Measurements from ENCODE around the gene UFD1. TPM values are rescaled to one million over a fixed set of nuclear protein-coding genes. Genes with fewer than 3 reads are reported as not detected.
A peak's percentile ranks its signal among the peaks of the same experiment; 100 is the strongest.

The UFD1 gene
- total and polyA plus RNA-seq, 2 donors (not counting 1 experiment from before 2014, with no cell fraction given) = 43.5 to 70.1 TPM

DNA sequence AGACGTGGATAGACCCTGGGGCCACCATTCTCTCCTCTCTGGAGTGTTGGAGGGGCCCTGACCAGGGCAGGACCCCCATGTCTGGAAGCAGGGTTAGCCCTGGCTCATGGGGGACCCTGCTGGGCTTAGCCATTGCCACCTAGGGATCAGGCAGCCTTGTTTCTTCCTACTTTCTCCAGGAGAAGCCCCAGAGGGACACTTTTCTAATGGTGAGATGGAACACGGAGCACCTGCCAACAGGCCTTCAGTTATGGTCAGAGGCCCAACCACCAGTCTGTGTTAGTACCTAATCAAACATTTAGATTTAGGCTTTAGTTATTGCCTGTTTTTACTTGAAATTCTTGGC, 29.6 kb downstream of the UFD1 start:
- Histone ChIP-seq H3K79me2 (ENCODE audit: control insufficient read depth, insufficient read depth, low read length) (peaks cover 50% of the 10 kb centered on the region), H2AFZ (ENCODE audit: insufficient read depth, low read depth, low read length, poor library complexity, severe bottlenecking) (no peak overlapping the region), H3K4me1 (ENCODE audit: control insufficient read depth in 2 of 2, insufficient read depth in 2 of 2, low read length in 2 of 2) (peaks cover 16 to 27% of the 10 kb centered on the region in 2 donors), H3K4me3 (ENCODE audit: control extremely low read depth in 1 of 5, extremely low read depth in 1 of 5, insufficient read depth in 1 of 5, low read depth in 2 of 5, low read length in 4 of 5) (no peak overlapping the region), H3K9ac (ENCODE audit: low read length) (no peak overlapping the region), H3K36me3 (replicated peaks in 1 of 2; ENCODE audit: control extremely low read depth in 1 of 2, control insufficient read depth in 1 of 2, extremely low read depth in 1 of 2, insufficient read depth in 2 of 2, low read length in 1 of 2) (peaks cover 0 to 44% of the 10 kb centered on the region in 2 experiments), H3K4me2 (replicated peaks; ENCODE audit: low read depth, low read length, poor library complexity, severe bottlenecking) (no peak overlapping the region), H4K20me1 (ENCODE audit: control insufficient read depth, insufficient read depth, low read length, poor library complexity, severe bottlenecking) (peaks cover 3% of the 10 kb centered on the region), H3K27me3 (replicated peaks in 1 of 4; ENCODE audit: control extremely low read depth in 1 of 4, control insufficient read depth in 3 of 4, insufficient read depth in 4 of 4, low read length in 3 of 4) (no peaks in the 10 kb centered on the region), H3K9me3 (ENCODE audit: control extremely low read depth in 1 of 3, control insufficient read depth in 2 of 3, insufficient read depth in 1 of 3, low read length in 2 of 3) (no peaks in the 10 kb centered on the region), H3K27ac (ENCODE audit: low read length in 2 of 2) (no peak overlapping the region)
- peaks cover 34% of the 10 kb centered on the region for H3K4me1 Mint-ChIP-seq
- 80% methylated on average over 1 of the region's 2 CpGs for WGBS (ENCODE audit: insufficient coverage)
- H3K27me3 Mint-ChIP-seq = no peaks in the 10 kb centered on the region
- no peak overlapping the region for H3K27ac Mint-ChIP-seq
- ChIA-PET CTCF (no interaction called here), POLR2A (no interaction called here)
- TF ChIP-seq, protein P1, sequence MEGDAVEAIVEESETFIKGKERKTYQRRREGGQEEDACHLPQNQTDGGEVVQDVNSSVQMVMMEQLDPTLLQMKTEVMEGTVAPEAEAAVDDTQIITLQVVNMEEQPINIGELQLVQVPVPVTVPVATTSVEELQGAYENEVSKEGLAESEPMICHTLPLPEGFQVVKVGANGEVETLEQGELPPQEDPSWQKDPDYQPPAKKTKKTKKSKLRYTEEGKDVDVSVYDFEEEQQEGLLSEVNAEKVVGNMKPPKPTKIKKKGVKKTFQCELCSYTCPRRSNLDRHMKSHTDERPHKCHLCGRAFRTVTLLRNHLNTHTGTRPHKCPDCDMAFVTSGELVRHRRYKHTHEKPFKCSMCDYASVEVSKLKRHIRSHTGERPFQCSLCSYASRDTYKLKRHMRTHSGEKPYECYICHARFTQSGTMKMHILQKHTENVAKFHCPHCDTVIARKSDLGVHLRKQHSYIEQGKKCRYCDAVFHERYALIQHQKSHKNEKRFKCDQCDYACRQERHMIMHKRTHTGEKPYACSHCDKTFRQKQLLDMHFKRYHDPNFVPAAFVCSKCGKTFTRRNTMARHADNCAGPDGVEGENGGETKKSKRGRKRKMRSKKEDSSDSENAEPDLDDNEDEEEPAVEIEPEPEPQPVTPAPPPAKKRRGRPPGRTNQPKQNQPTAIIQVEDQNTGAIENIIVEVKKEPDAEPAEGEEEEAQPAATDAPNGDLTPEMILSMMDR (IDR thresholded peaks at IDR 0.05) = no peak
- no peak for TF ChIP-seq EZH2 (IDR thresholded peaks at IDR 0.05; ENCODE audit: borderline replicate concordance, insufficient read depth, low read depth, low read length, poor library complexity, severe bottlenecking)
- DNase-seq = no peak
- intact Hi-C loops (cut with micrococcal nuclease) = loop anchor here (5.0 kb wide), 2 partner anchors 183 to 327 kb away; partner anchors contain the start of gene DGCR2
- no peaks in the 10 kb centered on the region for H3K9me3 Mint-ChIP-seq (ENCODE audit: insufficient read depth)
- H3K4me3 Mint-ChIP-seq = no peak overlapping the region
- ATAC-seq (ENCODE audit: low read depth) = no peak

DNA sequence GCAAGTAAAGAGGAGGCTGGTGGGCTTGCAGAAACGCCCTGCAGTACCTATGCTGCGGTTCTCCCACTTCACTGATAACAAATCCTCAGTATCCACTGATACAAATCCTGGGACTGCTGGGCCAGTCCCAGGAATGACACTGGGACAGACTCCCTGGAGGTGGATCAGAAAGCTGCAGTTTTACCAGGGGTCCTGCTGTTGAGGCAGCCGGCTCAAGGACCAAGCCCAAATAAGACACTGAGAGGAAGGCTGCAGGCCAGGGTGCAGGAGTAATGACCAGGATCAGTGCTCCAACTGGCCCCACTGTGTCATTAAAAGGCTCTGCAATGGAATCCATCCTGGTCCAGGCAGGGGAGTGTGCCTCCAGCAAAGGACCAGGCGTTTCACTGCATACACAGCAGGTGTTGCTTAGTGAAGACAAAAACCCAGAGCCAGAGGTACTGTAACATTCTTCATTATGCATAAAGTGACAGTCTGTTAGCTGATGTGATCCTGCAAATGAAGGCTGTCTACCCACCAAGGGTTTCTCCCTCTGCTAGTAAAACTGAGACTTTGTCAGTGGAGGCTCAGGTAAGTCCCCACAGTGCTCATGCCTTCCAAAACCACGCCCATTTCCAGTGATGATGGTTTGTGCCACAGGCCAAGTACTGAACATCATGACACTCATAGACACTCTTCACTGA, 30.1 kb downstream of the UFD1 start:
- H3K4me1 ChIP-seq (ENCODE audit: control insufficient read depth in 2 of 2, insufficient read depth in 2 of 2, low read length in 2 of 2) = peaks cover 16 to 27% of the 10 kb centered on the region in 2 donors
- ChIA-PET CTCF (interaction anchor here (1.5 kb wide), 1 partner anchor 304 kb away, joined by 5 read pairs; the partner anchor contains the start of gene ESS2), POLR2A (no interaction called here)
- H3K9me3 Mint-ChIP-seq (ENCODE audit: insufficient read depth) = no peaks in the 10 kb centered on the region
- peaks cover 35% of the 10 kb centered on the region for H3K4me1 Mint-ChIP-seq
- H2AFZ ChIP-seq (ENCODE audit: insufficient read depth, low read depth, low read length, poor library complexity, severe bottlenecking) = no peak overlapping the region
- peak overlapping the region; percentile 31 for H3K4me3 Mint-ChIP-seq
- TF ChIP-seq EZH2 (IDR thresholded peaks at IDR 0.05; ENCODE audit: borderline replicate concordance, insufficient read depth, low read depth, low read length, poor library complexity, severe bottlenecking) = no peak
- TF ChIP-seq, protein P1 (IDR thresholded peaks at IDR 0.05) = no peak
- peaks cover 0 to 44% of the 10 kb centered on the region in 2 experiments for H3K36me3 ChIP-seq (replicated peaks in 1 of 2; ENCODE audit: control extremely low read depth in 1 of 2, control insufficient read depth in 1 of 2, extremely low read depth in 1 of 2, insufficient read depth in 2 of 2, low read length in 1 of 2)
- no peaks in the 10 kb centered on the region for H3K9me3 ChIP-seq (ENCODE audit: control extremely low read depth in 1 of 3, control insufficient read depth in 2 of 3, insufficient read depth in 1 of 3, low read length in 2 of 3)
- 95% methylated on average over 5 of the region's 5 CpGs for WGBS (ENCODE audit: insufficient coverage)
- H4K20me1 ChIP-seq (ENCODE audit: control insufficient read depth, insufficient read depth, low read length, poor library complexity, severe bottlenecking) = peaks cover 8% of the 10 kb centered on the region
- H3K4me2 ChIP-seq (replicated peaks; ENCODE audit: low read depth, low read length, poor library complexity, severe bottlenecking) = peak overlapping the region; percentile 82
- no peaks in the 10 kb centered on the region for H3K27me3 ChIP-seq (replicated peaks in 1 of 4; ENCODE audit: control extremely low read depth in 1 of 4, control insufficient read depth in 3 of 4, insufficient read depth in 4 of 4, low read length in 3 of 4)
- ATAC-seq (ENCODE audit: low read depth) (no peak), DNase-seq (no peak)
- H3K27me3 Mint-ChIP-seq = no peaks in the 10 kb centered on the region
- peak overlapping the region in 1 of 5 experiments; percentile 80 for H3K4me3 ChIP-seq (ENCODE audit: control extremely low read depth in 1 of 5, extremely low read depth in 1 of 5, insufficient read depth in 1 of 5, low read depth in 2 of 5, low read length in 4 of 5)
- peaks cover 54% of the 10 kb centered on the region for H3K79me2 ChIP-seq (ENCODE audit: control insufficient read depth, insufficient read depth, low read length)
- H3K9ac ChIP-seq (ENCODE audit: low read length) = no peak overlapping the region
- peak overlapping the region; percentile 23 for H3K27ac Mint-ChIP-seq
- peak overlapping the region in 1 of 2 donors; percentile 92 for H3K27ac ChIP-seq (ENCODE audit: low read length in 2 of 2)
- intact Hi-C loops (cut with micrococcal nuclease) = loop anchor here (5.0 kb wide), 2 partner anchors 183 to 327 kb away; partner anchors contain the start of gene DGCR2
